ENCODE measurements around the gene CAMTA1. TPM values are rescaled to one million over a fixed set of nuclear protein-coding genes. Genes with fewer than 3 reads are reported as not detected.

Gene CAMTA1
- total RNA-seq, 4 donors from 2014 or later = 86.3 to 170 (median 132) TPM

DNA sequence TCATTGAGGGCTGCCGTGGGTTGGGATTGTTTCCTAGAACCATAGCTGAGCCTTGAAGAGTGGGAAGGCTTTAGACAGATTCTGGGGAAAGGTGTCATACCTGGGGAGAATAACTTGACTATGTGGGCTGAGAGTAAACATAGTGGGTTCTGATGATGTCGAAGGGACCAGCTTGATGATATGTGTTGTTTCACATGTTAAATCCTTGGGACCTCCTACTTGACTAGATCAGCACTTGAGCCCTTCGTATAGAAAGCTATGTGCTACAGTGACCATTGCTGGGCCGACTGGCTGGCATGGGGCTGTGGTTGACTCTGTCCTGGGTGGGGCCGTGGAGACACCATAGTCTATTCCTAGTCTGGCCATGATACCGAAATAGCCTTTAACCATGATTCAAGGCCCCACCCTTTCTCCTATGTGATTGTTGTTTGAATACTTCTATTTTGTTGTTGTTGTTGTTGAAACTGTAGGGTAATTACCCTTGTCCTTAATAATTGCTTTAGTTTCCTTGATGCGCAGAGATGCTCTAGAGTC, 423.5 kb downstream of the CAMTA1 start:
- Histone ChIP-seq H3K36me3 (no peaks in the 10 kb centered on the region), H3K9me3 (no peaks in the 10 kb centered on the region), H3K4me3 (no peak overlapping the region), H3K27me3 (peaks cover 41% of the 10 kb centered on the region), H3K27ac (no peak overlapping the region), H3K4me1 (no peaks in the 10 kb centered on the region)
- TF ChIP-seq CTCF (IDR thresholded peaks at IDR 0.05) (no peak), POLR2A (IDR thresholded peaks at IDR 0.05) (no peak), EP300 (IDR thresholded peaks at IDR 0.05) (no peak), POLR2AphosphoS5 (IDR thresholded peaks at IDR 0.05) (no peak)
- no peak for ATAC-seq
- 69 to 75% methylated on average over 3 to 7 of the region's 7 CpGs for WGBS, 2 donors (ENCODE audit: low coverage in 1 of 2)

DNA sequence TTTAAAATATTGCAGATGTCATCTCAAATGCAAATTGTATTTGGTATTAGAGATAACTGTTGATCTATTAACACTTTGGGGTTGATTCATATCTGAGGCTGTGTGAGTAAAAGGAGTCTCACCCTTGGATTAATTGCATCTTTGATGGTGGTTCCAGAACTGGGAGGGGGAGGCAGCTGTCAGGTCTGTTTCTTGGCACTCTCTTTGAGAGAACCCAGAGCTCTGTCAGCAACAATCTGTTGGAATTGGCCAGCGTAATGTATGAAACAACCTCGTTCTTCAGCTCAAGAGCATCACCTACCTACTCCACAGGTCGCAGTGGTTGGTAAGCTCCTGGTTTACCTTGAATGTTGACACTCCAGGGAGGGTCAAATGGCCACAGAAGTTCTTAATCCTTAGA, 424.1 kb downstream of the CAMTA1 start:
- no peak overlapping the region for H3K4me3 ChIP-seq
- 38% methylated on average over 3 of the region's 3 CpGs; no CpG with 5 or more reads in 1 of the 2 donors for WGBS, 2 donors (ENCODE audit: low coverage in 1 of 2)
- ATAC-seq = no peak

GRCh38 chr1:7218210-7218832, 433.1 kb downstream of the CAMTA1 start:
- no peaks in the 10 kb centered on the region for H3K9me3 ChIP-seq
- H3K36me3 ChIP-seq = no peaks in the 10 kb centered on the region
- H3K27ac ChIP-seq = no peak overlapping the region
- TF ChIP-seq POLR2AphosphoS5 (IDR thresholded peaks at IDR 0.05) = no peak
- TF ChIP-seq POLR2A (IDR thresholded peaks at IDR 0.05) = no peak
- TF ChIP-seq EP300 (IDR thresholded peaks at IDR 0.05) = no peak
- TF ChIP-seq CTCF (IDR thresholded peaks at IDR 0.05) = peak in 3 of 4 experiments; percentile 56 to 67 (median 64)
- H3K4me1 ChIP-seq = no peaks in the 10 kb centered on the region
- WGBS, 2 donors (ENCODE audit: low coverage in 1 of 2) = 20 to 23% methylated on average over 9 of the region's 9 CpGs
- H3K27me3 ChIP-seq = peaks cover 27% of the 10 kb centered on the region
- no peak for ATAC-seq
- no peak overlapping the region for H3K4me3 ChIP-seq

More for the DNA sequence above, 424.1 kb downstream of the CAMTA1 start:
- Histone ChIP-seq H3K27me3 (peaks cover 45% of the 10 kb centered on the region), H3K36me3 (no peaks in the 10 kb centered on the region), H3K4me1 (no peaks in the 10 kb centered on the region), H3K27ac (no peak overlapping the region), H3K9me3 (no peaks in the 10 kb centered on the region)
- TF ChIP-seq CTCF (IDR thresholded peaks at IDR 0.05) (no peak), POLR2AphosphoS5 (IDR thresholded peaks at IDR 0.05) (no peak), POLR2A (IDR thresholded peaks at IDR 0.05) (no peak), EP300 (IDR thresholded peaks at IDR 0.05) (no peak)

DNA sequence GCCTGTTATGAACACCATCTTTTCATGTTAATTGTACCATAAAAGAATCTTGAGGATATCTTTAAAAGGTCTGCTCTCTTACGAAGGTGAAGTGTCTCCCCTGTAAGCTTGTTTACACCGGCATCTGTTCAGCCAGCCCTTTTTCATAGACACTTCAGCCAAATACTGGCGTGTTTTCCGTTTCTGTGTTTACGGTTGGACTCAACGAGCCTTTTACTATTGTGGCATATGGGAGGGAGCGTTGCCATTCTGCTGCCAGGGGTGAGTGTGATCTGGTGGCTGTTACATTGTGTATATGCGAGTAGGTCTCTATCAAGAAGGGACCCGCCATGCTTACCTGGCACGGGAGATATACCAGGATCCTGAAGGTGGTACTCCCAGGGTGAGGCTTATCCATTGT, 433.8 kb downstream of the CAMTA1 start:
- no peak for ATAC-seq
- peaks cover 26% of the 10 kb centered on the region for H3K27me3 ChIP-seq
- no peak overlapping the region for H3K4me3 ChIP-seq
- no peaks in the 10 kb centered on the region for H3K9me3 ChIP-seq
- WGBS, 2 donors (ENCODE audit: low coverage in 1 of 2) = 65 to 73% methylated on average over 5 to 6 of the region's 10 CpGs
- TF ChIP-seq EP300 (IDR thresholded peaks at IDR 0.05) (no peak), CTCF (IDR thresholded peaks at IDR 0.05) (no peak), POLR2AphosphoS5 (IDR thresholded peaks at IDR 0.05) (no peak), POLR2A (IDR thresholded peaks at IDR 0.05) (no peak)
- no peaks in the 10 kb centered on the region for H3K4me1 ChIP-seq
- H3K36me3 ChIP-seq = no peaks in the 10 kb centered on the region
- no peak overlapping the region for H3K27ac ChIP-seq

DNA sequence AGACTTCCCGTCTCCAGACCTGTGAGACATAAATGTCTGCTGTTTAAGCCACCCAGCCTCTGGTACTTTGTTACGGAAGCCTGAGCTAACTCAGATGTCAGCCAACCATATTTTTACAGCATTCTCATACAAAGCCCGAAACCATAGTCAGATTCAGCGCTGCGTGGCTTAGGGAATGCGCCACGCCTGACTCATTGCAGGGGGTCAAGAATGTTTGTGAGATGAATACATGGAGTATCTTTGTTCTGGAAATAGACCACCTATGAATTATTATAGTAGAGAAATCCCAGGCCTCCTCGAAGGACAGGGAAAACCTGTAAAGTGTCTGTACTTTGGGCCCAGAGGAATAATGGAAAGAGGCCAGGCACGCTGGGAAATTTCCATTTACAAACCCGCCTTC, 434.8 kb downstream of the CAMTA1 start:
- 77 to 85% methylated on average over 7 to 10 of the region's 10 CpGs for WGBS, 2 donors (ENCODE audit: low coverage in 1 of 2)
- no peaks in the 10 kb centered on the region for H3K9me3 ChIP-seq
- no peaks in the 10 kb centered on the region for H3K4me1 ChIP-seq
- H3K27me3 ChIP-seq = peaks cover 17% of the 10 kb centered on the region
- ATAC-seq = no peak
- H3K27ac ChIP-seq = no peak overlapping the region
- no peak for TF ChIP-seq POLR2A (IDR thresholded peaks at IDR 0.05)
- TF ChIP-seq EP300 (IDR thresholded peaks at IDR 0.05) = no peak
- no peak for TF ChIP-seq POLR2AphosphoS5 (IDR thresholded peaks at IDR 0.05)
- no peak for TF ChIP-seq CTCF (IDR thresholded peaks at IDR 0.05)
- no peak overlapping the region for H3K4me3 ChIP-seq
- no peaks in the 10 kb centered on the region for H3K36me3 ChIP-seq
